ENCODE data around the gene FAM180A.

DNA sequence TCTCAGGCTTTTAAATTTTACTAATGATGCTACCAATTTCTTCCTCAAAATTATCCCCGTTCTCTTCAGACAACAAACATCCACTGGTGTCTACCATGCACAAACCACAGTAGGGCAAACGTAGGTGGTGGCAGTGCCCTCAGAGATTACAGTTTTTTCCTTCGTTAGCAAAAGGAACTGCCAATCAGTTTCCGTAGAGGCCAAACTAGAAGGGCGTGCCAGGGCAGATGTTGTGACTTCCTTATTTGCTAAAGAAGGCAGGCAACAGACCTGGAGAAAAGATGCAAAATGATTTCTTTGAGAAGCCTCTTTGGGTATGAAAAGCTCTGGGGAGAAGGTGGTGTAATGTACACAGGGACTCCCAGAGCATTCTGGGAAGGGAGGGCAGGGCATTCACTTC lies 7.6 kb upstream of the FAM180A start:
- TF ChIP-seq CTCF (IDR thresholded peaks at IDR 0.05 in 4 of 5, conservative IDR thresholded peaks at IDR 0.05 in 1 of 5) = no peak
- TF ChIP-seq POLR2A (IDR thresholded peaks at IDR 0.05) = no peak

Data from gastrocnemius medialis (tissue), 4 donors.